GM10266 (cell line): Measurements from ENCODE around the gene SUGP1.

Experiments
- DNase-seq: peaks from one replicate; pipeline ENCODE4 v3.0.0; 2012; ENCODE audit errors: extremely low spot score
- CTCF ChIP-seq: IDR thresholded peaks from 2 replicates; pipeline ENCODE4 v1.5.1; 2012; ENCODE audit warnings: mild to moderate bottlenecking, low read depth; ENCODE audit not compliant: control insufficient read depth, insufficient read depth; ENCODE audit errors: missing control alignments

Gene SUGP1

DNA sequence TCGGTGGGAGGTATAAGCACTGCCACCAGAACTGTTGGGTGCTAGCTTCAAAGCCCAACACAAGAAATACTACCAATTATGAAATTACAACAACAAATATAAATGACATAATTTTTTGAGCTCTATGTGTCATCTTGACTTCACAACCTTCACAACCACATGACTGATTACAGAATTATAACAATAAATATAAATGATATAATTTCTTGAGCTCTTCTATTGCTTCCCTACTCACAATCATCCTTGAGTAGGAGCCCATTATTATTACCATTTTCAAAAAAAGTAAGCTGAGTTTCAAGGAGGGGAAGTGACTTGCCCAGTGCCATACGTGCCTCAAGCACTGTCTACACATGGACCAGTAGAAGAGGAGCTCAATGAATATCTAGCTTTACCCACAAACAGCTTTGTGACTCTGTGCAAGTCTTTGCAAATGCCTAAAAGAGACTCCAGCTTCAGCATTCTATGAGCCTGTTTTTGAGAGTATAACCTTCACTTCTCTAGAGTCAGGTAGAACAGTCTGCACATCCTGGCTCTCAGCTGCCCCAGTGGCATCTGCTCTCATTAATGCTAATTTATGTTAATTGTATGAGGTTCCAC, 86.0 kb downstream of the SUGP1 start:
- TF ChIP-seq CTCF: no peak

DNA sequence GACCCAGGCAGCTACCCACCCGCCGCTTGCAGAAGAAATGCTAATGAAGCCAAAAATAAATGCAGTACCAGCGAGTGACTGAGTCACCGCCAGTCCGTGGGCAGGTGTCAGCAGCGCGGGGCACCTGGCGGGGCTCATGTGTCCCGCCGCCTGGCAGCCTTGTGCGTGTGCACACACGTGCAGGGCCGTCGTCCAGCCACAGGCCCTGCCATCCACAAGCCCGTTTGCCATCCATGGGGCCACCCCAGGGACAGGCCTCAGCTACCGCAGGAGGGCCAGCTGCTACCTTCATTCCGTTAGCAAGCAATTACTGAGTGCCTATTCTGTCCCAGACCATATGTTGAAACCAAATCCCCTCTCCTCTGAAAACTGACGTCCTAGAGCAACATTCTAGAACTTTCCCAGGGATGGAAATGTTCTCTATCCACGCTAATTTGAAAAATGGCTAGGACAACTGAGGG, 88.0 kb downstream of the SUGP1 start:
- DNase-seq: no peak
- no peak for TF ChIP-seq CTCF

More for the DNA sequence above, 86.0 kb downstream of the SUGP1 start:
- no peak for DNase-seq

GRCh38 chr19:19230999-19231398, 89.3 kb downstream of the SUGP1 start:
- TF ChIP-seq CTCF: no peak
- no peak for DNase-seq

DNA sequence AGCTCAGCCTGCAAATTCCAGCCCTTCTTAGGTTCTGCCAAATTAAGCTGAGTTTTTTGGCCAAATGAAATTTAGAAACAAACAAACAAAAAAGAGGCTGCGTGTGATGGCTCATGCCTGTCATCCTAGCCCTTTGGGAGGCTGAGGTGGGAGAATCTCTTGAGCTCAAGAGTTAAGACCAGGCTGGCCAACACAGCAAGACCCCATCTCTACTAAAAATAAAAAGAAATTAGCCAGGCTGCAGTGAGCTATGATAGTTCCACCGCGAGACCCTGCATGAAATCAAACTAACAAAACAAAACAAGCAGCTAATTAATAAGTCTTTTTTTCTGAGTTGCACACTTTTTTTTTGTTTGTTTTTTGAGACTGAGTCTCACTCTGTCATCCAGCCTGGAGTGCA, 90.6 kb downstream of the SUGP1 start:
- DNase-seq: no peak
- no peak for TF ChIP-seq CTCF

DNA sequence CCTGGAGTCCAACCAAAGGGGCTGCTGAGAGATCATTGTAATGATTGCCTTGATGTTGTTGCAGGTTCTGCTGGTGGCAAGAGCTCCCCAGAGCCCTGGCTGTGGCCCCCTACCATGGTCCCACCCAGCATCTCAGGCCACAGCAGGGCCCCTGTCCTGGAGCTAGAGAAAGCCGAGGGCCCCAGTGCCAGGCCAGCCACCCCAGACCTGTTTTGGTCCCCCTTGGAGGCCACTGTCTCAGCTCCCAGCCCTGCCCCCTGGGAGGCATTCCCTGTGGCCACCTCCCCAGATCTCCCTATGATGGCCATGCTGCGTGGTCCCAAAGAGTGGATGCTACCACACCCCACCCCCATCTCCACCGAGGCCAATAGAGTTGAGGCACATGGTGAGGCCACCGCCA, 93.1 kb downstream of the SUGP1 start:
- TF ChIP-seq CTCF: no peak
- DNase-seq: no peak

DNA sequence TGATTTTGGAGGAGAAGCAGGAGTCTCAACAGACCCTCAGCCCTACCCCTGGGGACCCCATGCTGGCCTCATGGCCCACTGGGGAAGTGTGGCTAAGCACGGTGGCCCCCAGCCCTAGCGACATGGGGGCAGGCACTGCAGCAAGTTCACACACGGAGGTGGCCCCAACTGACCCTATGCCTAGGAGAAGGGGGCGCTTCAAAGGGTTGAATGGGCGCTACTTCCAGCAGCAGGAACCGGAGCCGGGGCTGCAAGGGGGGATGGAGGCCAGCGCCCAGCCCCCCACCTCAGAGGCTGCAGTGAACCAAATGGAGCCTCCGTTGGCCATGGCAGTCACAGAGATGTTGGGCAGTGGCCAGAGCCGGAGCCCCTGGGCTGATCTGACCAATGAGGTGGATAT, 93.6 kb downstream of the SUGP1 start:
- no peak for TF ChIP-seq CTCF
- no peak for DNase-seq

- TF ChIP-seq CTCF: no peak
- DNase-seq: no peak
These were observed 94.1 kb downstream of the SUGP1 start for GRCh38 chr19:19226204-19226603.
